HG02840 (cell line): ENCODE measurements around the gene RBM24.

Source experiments
- ATAC-seq: cut with Tn5 transposase; IDR thresholded peaks from one replicate; pipeline ENCODE4 v1.9.1; 2021; ENCODE audit warnings: mild to moderate bottlenecking, moderate library complexity, moderate number of reproducible peaks; ENCODE audit not compliant: unreplicated experiment, low FRiP score

RBM24 gene

GRCh38 chr6:17339308-17339670, 58.1 kb downstream of the RBM24 start:
- no peak for ATAC-seq

- ATAC-seq, result no peak
These were observed 60.1 kb downstream of the RBM24 start for GRCh38 chr6:17341117-17341805.

- no peak for ATAC-seq
These were observed 60.7 kb downstream of the RBM24 start for GRCh38 chr6:17341891-17342290.

DNA sequence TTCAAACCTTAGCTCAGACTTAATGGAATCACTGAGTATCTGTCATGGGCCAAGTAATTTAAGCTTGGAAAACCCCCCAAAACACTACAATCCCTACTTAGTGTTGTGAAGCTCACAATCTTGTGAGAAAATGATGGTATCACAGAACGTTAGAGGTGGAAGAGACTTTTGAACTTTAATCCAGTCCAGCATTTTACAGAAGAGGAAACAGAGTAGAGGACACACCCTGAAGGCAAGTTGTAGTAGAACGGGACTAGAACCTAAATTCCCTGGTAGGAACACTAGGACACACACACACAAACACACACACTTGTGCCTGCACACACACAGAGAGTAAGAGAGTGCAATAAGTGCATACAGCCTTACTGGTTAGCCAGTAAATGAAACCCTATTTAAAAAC, 62.1 kb downstream of the RBM24 start:
- no peak for ATAC-seq
